Stomach (tissue), 4 donors: ENCODE data around the gene GAGE13.

Experiments used
- CTCF ChIP-seq, 7 experiments: fragments of 450-650 bp in 4 of 7; fragments of 200-600 bp in 3 of 7; sonication (generic) in 3 of 7; IDR thresholded peaks; one replicate each; pipeline ENCODE4 v1.5.1; 2016 to 2019; ENCODE audit warnings: antibody characterized with exemption in 7 of 7, control low read depth in 2 of 7, mild to moderate bottlenecking in 1 of 7
- POLR2A ChIP-seq, 4 donors: fragments of 450-650 bp; IDR thresholded peaks; one replicate each; pipeline ENCODE4 v1.6.1; 2016; ENCODE audit warnings: antibody characterized with exemption in 4 of 4, control low read depth in 2 of 4, mild to moderate bottlenecking in 1 of 4, moderate library complexity in 1 of 4
- POLR2AphosphoS5 ChIP-seq, 3 donors: sonication (generic); formaldehyde crosslinking; IDR thresholded peaks; one replicate each; pipeline ENCODE4 v1.6.1; 2016; ENCODE audit warnings: antibody characterized with exemption in 3 of 3

GRCh38 chrX:49300703-49301102 lies 30.7 kb upstream of the GAGE13 start:
- TF ChIP-seq POLR2AphosphoS5 (IDR thresholded peaks at IDR 0.05) (no peak), CTCF (IDR thresholded peaks at IDR 0.05) (no peak), POLR2A (IDR thresholded peaks at IDR 0.05) (no peak)
